Osteoblast (primary cell): ENCODE results near the gene ZNF524. TPM values are rescaled to one million over a fixed set of nuclear protein-coding genes. Genes with fewer than 3 reads are reported as not detected.
A peak's percentile ranks its signal among the peaks of the same experiment; 100 is the strongest.

Experiments
- DNase-seq: peaks from one replicate; pipeline ENCODE4 v3.0.0; 2011; ENCODE audit warnings: low spot score, mixed read lengths; ENCODE audit not compliant: insufficient read length; ENCODE audit errors: missing footprints
- H2AFZ ChIP-seq: 2 replicates; pipeline ENCODE4 v1.6.0; 2011; ENCODE audit warnings: mild to moderate bottlenecking, low read length
- H3K27ac ChIP-seq: 2 replicates; pipeline ENCODE4 v1.5.1; 2011; ENCODE audit warnings: mild to moderate bottlenecking, low read depth, low read length, moderate library complexity
- H3K27me3 ChIP-seq: 2 replicates; pipeline ENCODE4 v1.6.0; 2012; ENCODE audit warnings: mild to moderate bottlenecking, control low read depth, inconsistent platforms, low read length, moderate library complexity; ENCODE audit not compliant: insufficient read depth
- H3K36me3 ChIP-seq: 2 replicates; pipeline ENCODE4 v1.5.1; 2011; ENCODE audit warnings: mild to moderate bottlenecking, low read length, control low read depth, moderate library complexity; ENCODE audit not compliant: insufficient read depth
- H3K4me1 ChIP-seq: 2 replicates; pipeline ENCODE4 v1.5.1; 2011; ENCODE audit warnings: mild to moderate bottlenecking, low read length, control low read depth, moderate library complexity; ENCODE audit not compliant: insufficient read depth
- H3K4me2 ChIP-seq: 2 replicates; pipeline ENCODE4 v1.6.0; 2011; ENCODE audit warnings: mild to moderate bottlenecking, low read length; ENCODE audit not compliant: insufficient read depth
- H3K4me3 ChIP-seq: fragments of 200-600 bp; sonication (generic); 3 replicates; pipeline ENCODE4 v1.5.1; 2012; ENCODE audit warnings: mild to moderate bottlenecking, low read length, inconsistent platforms; ENCODE audit not compliant: insufficient read depth
- H3K79me2 ChIP-seq: 2 replicates; pipeline ENCODE4 v1.6.0; 2012; ENCODE audit warnings: mild to moderate bottlenecking, low read length, control low read depth, inconsistent platforms; ENCODE audit not compliant: insufficient read depth
- H3K9me3 ChIP-seq: 2 replicates; pipeline ENCODE4 v1.5.1; 2011; ENCODE audit warnings: low read depth, low read length, control low read depth
- H4K20me1 ChIP-seq: 2 replicates; pipeline ENCODE4 v1.6.0; 2012; ENCODE audit warnings: mild to moderate bottlenecking, low read length, control low read depth; ENCODE audit not compliant: insufficient read depth
- CTCF ChIP-seq: IDR thresholded peaks from 2 replicates; pipeline ENCODE4 v1.5.1; 2011; ENCODE audit warnings: mild to moderate bottlenecking, low read depth, low read length, moderate library complexity; ENCODE audit errors: extremely low read depth
- total RNA-seq: library from RNA; depleted of rRNA; stranded (reverse); fragments of >200 nt; gene quantifications from 2 replicates; pipeline ENCODE4 v1.2.3, GENCODE V29; 2012

Gene ZNF524
- total RNA-seq, 1 donor, result 11.2 TPM

GRCh38 chr19:55632463-55632834, 32.4 kb downstream of the ZNF524 start:
- H3K4me3 ChIP-seq, result no peak overlapping the region
- H3K36me3 ChIP-seq, result no peaks in the 10 kb centered on the region
- H3K9me3 ChIP-seq, result no peaks in the 10 kb centered on the region
- peak; percentile 93 for DNase-seq
- H3K27ac ChIP-seq, result no peak overlapping the region
- H3K79me2 ChIP-seq, result peaks cover 28% of the 10 kb centered on the region
- H3K4me1 ChIP-seq, result peaks cover 13% of the 10 kb centered on the region
- H3K4me2 ChIP-seq, result no peak overlapping the region
- H3K27me3 ChIP-seq, result no peaks in the 10 kb centered on the region
- peak; percentile 86 for TF ChIP-seq CTCF
- H2AFZ ChIP-seq, result peak overlapping the region; percentile 86
- H4K20me1 ChIP-seq, result peaks cover 7% of the 10 kb centered on the region

GRCh38 chr19:55633861-55634260, 33.8 kb downstream of the ZNF524 start:
- peak overlapping the region; percentile 85 for H2AFZ ChIP-seq
- H3K9me3 ChIP-seq, result no peaks in the 10 kb centered on the region
- DNase-seq, result peak; percentile 8

GRCh38 chr19:55635334-55635717, 35.2 kb downstream of the ZNF524 start:
- TF ChIP-seq CTCF, result no peak
- Histone ChIP-seq H3K4me2 (peak overlapping the region; percentile 93), H3K4me1 (peaks cover 18% of the 10 kb centered on the region), H4K20me1 (peaks cover 7% of the 10 kb centered on the region), H2AFZ (peak overlapping the region; percentile 85), H3K4me3 (peak overlapping the region; percentile 97), H3K79me2 (peaks cover 43% of the 10 kb centered on the region), H3K27ac (peak overlapping the region; percentile 99), H3K36me3 (no peaks in the 10 kb centered on the region), H3K27me3 (no peaks in the 10 kb centered on the region), H3K9me3 (no peaks in the 10 kb centered on the region)
- DNase-seq, result peak; percentile 86

More at GRCh38 chr19:55633861-55634260, 33.8 kb downstream of the ZNF524 start:
- Histone ChIP-seq H3K4me3 (no peak overlapping the region), H3K36me3 (no peaks in the 10 kb centered on the region), H3K27ac (no peak overlapping the region), H3K4me2 (peak overlapping the region; percentile 93), H3K4me1 (peaks cover 13% of the 10 kb centered on the region), H4K20me1 (peaks cover 7% of the 10 kb centered on the region), H3K79me2 (peaks cover 39% of the 10 kb centered on the region), H3K27me3 (no peaks in the 10 kb centered on the region)
- TF ChIP-seq CTCF, result no peak

- peaks cover 21% of the 10 kb centered on the region for H3K4me1 ChIP-seq
- no peaks in the 10 kb centered on the region for H3K36me3 ChIP-seq
- no peak overlapping the region for H2AFZ ChIP-seq
- H3K79me2 ChIP-seq, result peaks cover 43% of the 10 kb centered on the region
- peak overlapping the region; percentile 99 for H3K27ac ChIP-seq
- peaks cover 7% of the 10 kb centered on the region for H4K20me1 ChIP-seq
- H3K27me3 ChIP-seq, result no peaks in the 10 kb centered on the region
- no peak for TF ChIP-seq CTCF
- no peaks in the 10 kb centered on the region for H3K9me3 ChIP-seq
- DNase-seq, result peak; percentile 82
- H3K4me2 ChIP-seq, result peak overlapping the region; percentile 93
- H3K4me3 ChIP-seq, result peak overlapping the region; percentile 97
Measured at GRCh38 chr19:55635856-55636440, 35.9 kb downstream of the ZNF524 start.
